ENCODE measurements around the gene DPP9.

DPP9 gene

GRCh38 chr19:4693471-4694121 is 30.0 kb downstream of the DPP9 start:
- no peak for FAIRE-seq
- no peak for DNase-seq (ENCODE audit: insufficient read length, low spot score)
- TF ChIP-seq POLR2A (IDR thresholded peaks at IDR 0.05; ENCODE audit: low read depth, low read length) = no peak
- TF ChIP-seq PAX5 (IDR thresholded peaks at IDR 0.05; ENCODE audit: insufficient read depth, low read length, severe bottlenecking) = no peak
- TF ChIP-seq POU2F2 (IDR thresholded peaks at IDR 0.05; ENCODE audit: low read depth, low read length) = no peak
- no peak for TF ChIP-seq POLR2AphosphoS5 (IDR thresholded peaks at IDR 0.05; ENCODE audit: low read depth, low read length)
- no peak for TF ChIP-seq TAF1 (IDR thresholded peaks at IDR 0.05; ENCODE audit: low read depth, low read length)

- FAIRE-seq (no peak), DNase-seq (ENCODE audit: insufficient read length, low spot score) (no peak)
- TF ChIP-seq POLR2AphosphoS5 (IDR thresholded peaks at IDR 0.05; ENCODE audit: low read depth, low read length) (no peak), TAF1 (IDR thresholded peaks at IDR 0.05; ENCODE audit: low read depth, low read length) (no peak), POU2F2 (IDR thresholded peaks at IDR 0.05; ENCODE audit: low read depth, low read length) (no peak), PAX5 (IDR thresholded peaks at IDR 0.05; ENCODE audit: insufficient read depth, low read length, severe bottlenecking) (no peak), SPI1 (IDR thresholded peaks at IDR 0.05; ENCODE audit: low read depth, low read length) (no peak), POLR2A (IDR thresholded peaks at IDR 0.05; ENCODE audit: low read depth, low read length) (no peak)
These were observed 30.6 kb downstream of the DPP9 start for GRCh38 chr19:4693078-4693350.

- TF ChIP-seq PAX5 (IDR thresholded peaks at IDR 0.05; ENCODE audit: insufficient read depth, low read length, severe bottlenecking) (no peak), SPI1 (IDR thresholded peaks at IDR 0.05; ENCODE audit: low read depth, low read length) (no peak), POLR2A (IDR thresholded peaks at IDR 0.05; ENCODE audit: low read depth, low read length) (no peak), POU2F2 (IDR thresholded peaks at IDR 0.05; ENCODE audit: low read depth, low read length) (no peak), TAF1 (IDR thresholded peaks at IDR 0.05; ENCODE audit: low read depth, low read length) (no peak), POLR2AphosphoS5 (IDR thresholded peaks at IDR 0.05; ENCODE audit: low read depth, low read length) (no peak)
- FAIRE-seq (no peak), DNase-seq (ENCODE audit: insufficient read length, low spot score) (no peak)
These were observed 31.2 kb downstream of the DPP9 start for GRCh38 chr19:4692251-4693077.

- TF ChIP-seq POU2F2 (IDR thresholded peaks at IDR 0.05; ENCODE audit: low read depth, low read length) (no peak), POLR2A (IDR thresholded peaks at IDR 0.05; ENCODE audit: low read depth, low read length) (no peak), POLR2AphosphoS5 (IDR thresholded peaks at IDR 0.05; ENCODE audit: low read depth, low read length) (no peak), PAX5 (IDR thresholded peaks at IDR 0.05; ENCODE audit: insufficient read depth, low read length, severe bottlenecking) (no peak), TAF1 (IDR thresholded peaks at IDR 0.05; ENCODE audit: low read depth, low read length) (no peak), SPI1 (IDR thresholded peaks at IDR 0.05; ENCODE audit: low read depth, low read length) (no peak)
- DNase-seq (ENCODE audit: insufficient read length, low spot score) (no peak), FAIRE-seq (no peak)
These were observed 32.3 kb downstream of the DPP9 start for GRCh38 chr19:4691373-4691772.

GRCh38 chr19:4690361-4690760 is 33.3 kb downstream of the DPP9 start:
- no peak for FAIRE-seq
- no peak for DNase-seq (ENCODE audit: insufficient read length, low spot score)
- TF ChIP-seq SPI1 (IDR thresholded peaks at IDR 0.05; ENCODE audit: low read depth, low read length) (peak; percentile 11; the same call in 1 of the 2 replicates), TAF1 (IDR thresholded peaks at IDR 0.05; ENCODE audit: low read depth, low read length) (no peak)

- TF ChIP-seq TAF1 (IDR thresholded peaks at IDR 0.05; ENCODE audit: low read depth, low read length) = no peak
- TF ChIP-seq PAX5 (IDR thresholded peaks at IDR 0.05; ENCODE audit: insufficient read depth, low read length, severe bottlenecking) = no peak
- no peak for TF ChIP-seq POU2F2 (IDR thresholded peaks at IDR 0.05; ENCODE audit: low read depth, low read length)
- TF ChIP-seq POLR2A (IDR thresholded peaks at IDR 0.05; ENCODE audit: low read depth, low read length) = no peak
- no peak for TF ChIP-seq SPI1 (IDR thresholded peaks at IDR 0.05; ENCODE audit: low read depth, low read length)
- FAIRE-seq = no peak
- DNase-seq (ENCODE audit: insufficient read length, low spot score) = no peak
These were observed 34.2 kb downstream of the DPP9 start for GRCh38 chr19:4689403-4689802.

GRCh38 chr19:4688587-4688986 is 35.1 kb downstream of the DPP9 start:
- no peak for FAIRE-seq
- TF ChIP-seq TAF1 (IDR thresholded peaks at IDR 0.05; ENCODE audit: low read depth, low read length) (no peak), POLR2AphosphoS5 (IDR thresholded peaks at IDR 0.05; ENCODE audit: low read depth, low read length) (no peak)
- DNase-seq (ENCODE audit: insufficient read length, low spot score) = no peak

GRCh38 chr19:4687396-4687795 is 36.2 kb downstream of the DPP9 start:
- FAIRE-seq = no peak
- DNase-seq (ENCODE audit: insufficient read length, low spot score) = no peak
- TF ChIP-seq POLR2AphosphoS5 (IDR thresholded peaks at IDR 0.05; ENCODE audit: low read depth, low read length) (no peak), TAF1 (IDR thresholded peaks at IDR 0.05; ENCODE audit: low read depth, low read length) (no peak), SPI1 (IDR thresholded peaks at IDR 0.05; ENCODE audit: low read depth, low read length) (no peak), PAX5 (IDR thresholded peaks at IDR 0.05; ENCODE audit: insufficient read depth, low read length, severe bottlenecking) (no peak), POU2F2 (IDR thresholded peaks at IDR 0.05; ENCODE audit: low read depth, low read length) (no peak), POLR2A (IDR thresholded peaks at IDR 0.05; ENCODE audit: low read depth, low read length) (no peak)

GRCh38 chr19:4686700-4687099 is 36.9 kb downstream of the DPP9 start:
- TF ChIP-seq TAF1 (IDR thresholded peaks at IDR 0.05; ENCODE audit: low read depth, low read length) (no peak), PAX5 (IDR thresholded peaks at IDR 0.05; ENCODE audit: insufficient read depth, low read length, severe bottlenecking) (no peak), POU2F2 (IDR thresholded peaks at IDR 0.05; ENCODE audit: low read depth, low read length) (no peak), POLR2AphosphoS5 (IDR thresholded peaks at IDR 0.05; ENCODE audit: low read depth, low read length) (no peak), POLR2A (IDR thresholded peaks at IDR 0.05; ENCODE audit: low read depth, low read length) (no peak), SPI1 (IDR thresholded peaks at IDR 0.05; ENCODE audit: low read depth, low read length) (no peak)
- DNase-seq (ENCODE audit: insufficient read length, low spot score) (no peak), FAIRE-seq (no peak)

All from GM12891 (cell line).